HepG2 (cell line): ENCODE measurements around the gene NDUFS2. TPM values are rescaled to one million over a fixed set of nuclear protein-coding genes. Genes with fewer than 3 reads are reported as not detected.

Experiments
- HNF4A ChIP-seq: sonication (generic); formaldehyde crosslinking; IDR thresholded peaks from 2 replicates; pipeline ENCODE4 v1.4.0; 2020; ENCODE audit warnings: missing genetic modification reagents
- MAF1 ChIP-seq: sonication (generic); formaldehyde crosslinking; IDR thresholded peaks from 2 replicates; pipeline ENCODE4 v1.5.0; 2020; ENCODE audit warnings: missing genetic modification reagents, borderline replicate concordance
- SAFB2 ChIP-seq: sonication (generic); formaldehyde crosslinking; IDR thresholded peaks from 2 replicates; pipeline ENCODE4 v1.5.1; 2020; ENCODE audit warnings: missing genetic modification reagents, low read depth, mild to moderate bottlenecking, borderline replicate concordance
- TGIF2 ChIP-seq: IDR thresholded peaks from 2 replicates; pipeline ENCODE4 v1.6.1; 2016; ENCODE audit warnings: control low read depth, missing compliant biosample characterization
- U2AF2 ChIP-seq: fragments of 200-400 bp; formaldehyde crosslinking; IDR thresholded peaks from 2 replicates; pipeline ENCODE4 v1.6.1; 2017; ENCODE audit warnings: low read depth, mild to moderate bottlenecking, low read length
- ZNF354B ChIP-seq: sonication (generic); formaldehyde crosslinking; IDR thresholded peaks from 2 replicates; pipeline ENCODE4 v1.8.0; 2022; ENCODE audit warnings: mild to moderate bottlenecking, missing genetic modification reagents
- ZNF589 ChIP-seq: sonication (generic); formaldehyde crosslinking; conservative IDR thresholded peaks from 2 replicates; pipeline ENCODE4 v1.8.0; 2022; ENCODE audit warnings: mild to moderate bottlenecking, moderate library complexity, missing genetic modification reagents
- ZNF607 ChIP-seq: sonication (generic); formaldehyde crosslinking; IDR thresholded peaks from 2 replicates; pipeline ENCODE4 v1.5.1; 2020; ENCODE audit warnings: missing genetic modification reagents, mild to moderate bottlenecking, borderline replicate concordance
- ZNF619 ChIP-seq: sonication (generic); formaldehyde crosslinking; IDR thresholded peaks from 2 replicates; pipeline ENCODE4 v1.4.0; 2020; ENCODE audit warnings: mild to moderate bottlenecking, missing genetic modification reagents
- ZNF7 ChIP-seq: IDR thresholded peaks from 2 replicates; pipeline ENCODE4 v1.6.1; 2016; ENCODE audit warnings: missing biosample characterization, missing genetic modification reagents
- ZNF749 ChIP-seq: sonication (generic); formaldehyde crosslinking; IDR thresholded peaks from 2 replicates; pipeline ENCODE4 v1.8.0; 2022; ENCODE audit warnings: mild to moderate bottlenecking, missing genetic modification reagents, moderate library complexity, borderline replicate concordance
- polyA plus RNA-seq, 8 experiments: library from polyadenylated mRNA; depleted of rRNA in 3 of 8; stranded (reverse) in 7 of 8; unstranded in 1 of 8; fragments of >200 nt; fragmentation: Illumina TruSeq in 4 of 8; extraction: Trizol in 4 of 8; gene quantifications; 2 replicates each; pipeline versions ENCODE4 v1.2.1 to v1.2.3, GENCODE V29; 2011 to 2016; ENCODE audit warnings: low read depth in 4 of 8, missing spikeins in 1 of 8, mixed read lengths in 1 of 8; ENCODE audit not compliant: insufficient read depth in 1 of 8
- total RNA-seq, 5 experiments: library from RNA; depleted of rRNA; stranded (reverse); fragments of >200 nt; fragmentation: Illumina TruSeq; extraction: Trizol; gene quantifications; 2 replicates each; pipeline ENCODE4 v1.2.3, GENCODE V29; 2016; ENCODE audit warnings: low read depth in 1 of 5
- TF ChIP-seq, protein P1 (sequence below): sonication (generic); formaldehyde crosslinking; IDR thresholded peaks from 2 replicates; pipeline ENCODE4 v1.5.0; 2020; ENCODE audit warnings: missing genetic modification reagents
- TF ChIP-seq, protein P2 (sequence below): sonication (generic); formaldehyde crosslinking; IDR thresholded peaks from 2 replicates; pipeline ENCODE4 v1.8.1; 2022; ENCODE audit warnings: low read depth, mild to moderate bottlenecking, missing genetic modification reagents
- TF ChIP-seq, protein P3 (sequence below): sonication (generic); formaldehyde crosslinking; IDR thresholded peaks from 2 replicates; pipeline ENCODE4 v1.5.0; 2020; ENCODE audit warnings: mild to moderate bottlenecking, missing genetic modification reagents
- TF ChIP-seq, protein P4 (sequence below): sonication (generic); formaldehyde crosslinking; IDR thresholded peaks from 2 replicates; pipeline ENCODE4 v1.8.0; 2023; ENCODE audit warnings: mild to moderate bottlenecking, missing genetic modification reagents
- TF ChIP-seq, protein P5 (sequence below): IDR thresholded peaks from 2 replicates; pipeline ENCODE4 v1.6.1; 2016; ENCODE audit warnings: mild to moderate bottlenecking
- TF ChIP-seq, protein P6 (sequence below): fragments of 450-650 bp; IDR thresholded peaks from 2 replicates; pipeline ENCODE4 v1.6.1; 2017

NDUFS2 gene
- total and polyA plus RNA-seq, 2 of the 13 experiments (the other 11 are each of a cell fraction or from before 2014, with no cell fraction given) = 89.9 to 118 TPM

DNA sequence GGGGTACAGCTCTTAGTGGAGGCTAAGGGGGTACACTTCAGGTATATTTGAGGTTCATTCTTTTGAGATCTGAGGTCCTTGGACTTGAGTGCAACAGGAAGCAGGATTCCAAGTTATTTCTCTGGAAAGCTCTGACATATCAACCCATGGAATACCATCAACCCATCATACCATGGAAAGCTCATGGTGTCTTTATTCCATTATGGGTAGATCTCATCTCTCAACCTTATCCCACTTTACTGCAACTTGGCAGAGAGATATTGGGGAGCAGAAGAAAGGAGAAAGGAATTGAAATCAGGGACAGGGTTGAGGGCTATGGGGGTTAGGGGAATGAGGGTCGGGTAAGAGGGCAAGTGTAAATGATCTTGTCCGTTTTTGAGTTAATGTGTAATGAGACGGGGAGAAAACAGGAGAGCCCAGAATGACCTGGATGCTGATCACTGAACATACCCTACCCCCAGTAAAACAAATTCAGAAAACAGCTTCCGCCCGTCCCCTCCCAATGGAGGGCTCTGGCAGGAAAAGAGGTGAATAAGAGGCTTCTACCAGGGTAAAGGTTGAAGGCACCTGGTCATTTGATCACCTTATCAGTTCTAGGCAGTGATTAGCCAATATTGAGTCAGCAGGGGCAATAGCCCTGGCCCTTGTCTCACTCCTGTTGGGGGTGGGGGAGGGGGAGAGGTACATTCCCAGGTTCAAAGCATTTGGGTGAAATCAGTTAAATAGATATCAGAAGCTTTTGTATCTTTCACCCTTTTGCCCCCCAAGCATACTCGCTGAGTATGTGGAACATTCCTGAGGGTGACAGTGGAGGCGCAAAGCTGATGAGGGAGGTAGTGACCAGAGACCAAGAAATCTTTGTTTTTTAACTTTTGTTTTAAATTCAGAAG is 21.9 kb downstream of the NDUFS2 start (continued):
- TF ChIP-seq, protein P1, sequence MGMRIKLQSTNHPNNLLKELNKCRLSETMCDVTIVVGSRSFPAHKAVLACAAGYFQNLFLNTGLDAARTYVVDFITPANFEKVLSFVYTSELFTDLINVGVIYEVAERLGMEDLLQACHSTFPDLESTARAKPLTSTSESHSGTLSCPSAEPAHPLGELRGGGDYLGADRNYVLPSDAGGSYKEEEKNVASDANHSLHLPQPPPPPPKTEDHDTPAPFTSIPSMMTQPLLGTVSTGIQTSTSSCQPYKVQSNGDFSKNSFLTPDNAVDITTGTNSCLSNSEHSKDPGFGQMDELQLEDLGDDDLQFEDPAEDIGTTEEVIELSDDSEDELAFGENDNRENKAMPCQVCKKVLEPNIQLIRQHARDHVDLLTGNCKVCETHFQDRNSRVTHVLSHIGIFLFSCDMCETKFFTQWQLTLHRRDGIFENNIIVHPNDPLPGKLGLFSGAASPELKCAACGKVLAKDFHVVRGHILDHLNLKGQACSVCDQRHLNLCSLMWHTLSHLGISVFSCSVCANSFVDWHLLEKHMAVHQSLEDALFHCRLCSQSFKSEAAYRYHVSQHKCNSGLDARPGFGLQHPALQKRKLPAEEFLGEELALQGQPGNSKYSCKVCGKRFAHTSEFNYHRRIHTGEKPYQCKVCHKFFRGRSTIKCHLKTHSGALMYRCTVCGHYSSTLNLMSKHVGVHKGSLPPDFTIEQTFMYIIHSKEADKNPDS (CRISPR knock-in tag) = peak; percentile 84; the same call in 1 of the 2 replicates
- TF ChIP-seq ZNF589 (CRISPR knock-in tag) (peak; percentile 0; the same call in 1 of the 2 replicates), TGIF2 (CRISPR knock-in tag) (peak; percentile 77), ZNF354B (CRISPR knock-in tag) (no peak), MAF1 (CRISPR knock-in tag) (peak; percentile 41; the same call in 1 of the 2 replicates), ZNF607 (CRISPR knock-in tag) (no peak), HNF4A (CRISPR knock-in tag) (peak; percentile 89), SAFB2 (no peak), ZNF619 (CRISPR knock-in tag) (no peak), ZNF7 (CRISPR knock-in tag) (no peak), U2AF2 (no peak), ZNF749 (CRISPR knock-in tag) (no peak)
- TF ChIP-seq, protein P2, sequence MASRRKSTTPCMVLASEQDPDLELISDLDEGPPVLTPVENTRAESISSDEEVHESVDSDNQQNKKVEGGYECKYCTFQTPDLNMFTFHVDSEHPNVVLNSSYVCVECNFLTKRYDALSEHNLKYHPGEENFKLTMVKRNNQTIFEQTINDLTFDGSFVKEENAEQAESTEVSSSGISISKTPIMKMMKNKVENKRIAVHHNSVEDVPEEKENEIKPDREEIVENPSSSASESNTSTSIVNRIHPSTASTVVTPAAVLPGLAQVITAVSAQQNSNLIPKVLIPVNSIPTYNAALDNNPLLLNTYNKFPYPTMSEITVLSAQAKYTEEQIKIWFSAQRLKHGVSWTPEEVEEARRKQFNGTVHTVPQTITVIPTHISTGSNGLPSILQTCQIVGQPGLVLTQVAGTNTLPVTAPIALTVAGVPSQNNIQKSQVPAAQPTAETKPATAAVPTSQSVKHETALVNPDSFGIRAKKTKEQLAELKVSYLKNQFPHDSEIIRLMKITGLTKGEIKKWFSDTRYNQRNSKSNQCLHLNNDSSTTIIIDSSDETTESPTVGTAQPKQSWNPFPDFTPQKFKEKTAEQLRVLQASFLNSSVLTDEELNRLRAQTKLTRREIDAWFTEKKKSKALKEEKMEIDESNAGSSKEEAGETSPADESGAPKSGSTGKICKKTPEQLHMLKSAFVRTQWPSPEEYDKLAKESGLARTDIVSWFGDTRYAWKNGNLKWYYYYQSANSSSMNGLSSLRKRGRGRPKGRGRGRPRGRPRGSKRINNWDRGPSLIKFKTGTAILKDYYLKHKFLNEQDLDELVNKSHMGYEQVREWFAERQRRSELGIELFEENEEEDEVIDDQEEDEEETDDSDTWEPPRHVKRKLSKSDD (CRISPR knock-in tag) = 0 out of 2 replicates have a peak, but pooled peaks have one; percentile 22
- TF ChIP-seq, protein P3, sequence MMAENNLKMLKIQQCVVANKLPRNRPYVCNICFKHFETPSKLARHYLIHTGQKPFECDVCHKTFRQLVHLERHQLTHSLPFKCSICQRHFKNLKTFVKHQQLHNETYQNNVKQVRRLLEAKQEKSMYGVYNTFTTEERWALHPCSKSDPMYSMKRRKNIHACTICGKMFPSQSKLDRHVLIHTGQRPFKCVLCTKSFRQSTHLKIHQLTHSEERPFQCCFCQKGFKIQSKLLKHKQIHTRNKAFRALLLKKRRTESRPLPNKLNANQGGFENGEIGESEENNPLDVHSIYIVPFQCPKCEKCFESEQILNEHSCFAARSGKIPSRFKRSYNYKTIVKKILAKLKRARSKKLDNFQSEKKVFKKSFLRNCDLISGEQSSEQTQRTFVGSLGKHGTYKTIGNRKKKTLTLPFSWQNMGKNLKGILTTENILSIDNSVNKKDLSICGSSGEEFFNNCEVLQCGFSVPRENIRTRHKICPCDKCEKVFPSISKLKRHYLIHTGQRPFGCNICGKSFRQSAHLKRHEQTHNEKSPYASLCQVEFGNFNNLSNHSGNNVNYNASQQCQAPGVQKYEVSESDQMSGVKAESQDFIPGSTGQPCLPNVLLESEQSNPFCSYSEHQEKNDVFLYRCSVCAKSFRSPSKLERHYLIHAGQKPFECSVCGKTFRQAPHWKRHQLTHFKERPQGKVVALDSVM (CRISPR knock-in tag) = no peak
- TF ChIP-seq, protein P4, sequence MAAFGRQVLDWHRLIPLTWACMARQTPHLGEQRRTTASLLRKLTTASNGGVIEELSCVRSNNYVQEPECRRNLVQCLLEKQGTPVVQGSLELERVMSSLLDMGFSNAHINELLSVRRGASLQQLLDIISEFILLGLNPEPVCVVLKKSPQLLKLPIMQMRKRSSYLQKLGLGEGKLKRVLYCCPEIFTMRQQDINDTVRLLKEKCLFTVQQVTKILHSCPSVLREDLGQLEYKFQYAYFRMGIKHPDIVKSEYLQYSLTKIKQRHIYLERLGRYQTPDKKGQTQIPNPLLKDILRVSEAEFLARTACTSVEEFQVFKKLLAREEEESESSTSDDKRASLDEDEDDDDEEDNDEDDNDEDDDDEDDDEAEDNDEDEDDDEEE (CRISPR knock-in tag) = 0 out of 2 replicates have a peak, but pooled peaks have one; percentile 12
- TF ChIP-seq, protein P5, sequence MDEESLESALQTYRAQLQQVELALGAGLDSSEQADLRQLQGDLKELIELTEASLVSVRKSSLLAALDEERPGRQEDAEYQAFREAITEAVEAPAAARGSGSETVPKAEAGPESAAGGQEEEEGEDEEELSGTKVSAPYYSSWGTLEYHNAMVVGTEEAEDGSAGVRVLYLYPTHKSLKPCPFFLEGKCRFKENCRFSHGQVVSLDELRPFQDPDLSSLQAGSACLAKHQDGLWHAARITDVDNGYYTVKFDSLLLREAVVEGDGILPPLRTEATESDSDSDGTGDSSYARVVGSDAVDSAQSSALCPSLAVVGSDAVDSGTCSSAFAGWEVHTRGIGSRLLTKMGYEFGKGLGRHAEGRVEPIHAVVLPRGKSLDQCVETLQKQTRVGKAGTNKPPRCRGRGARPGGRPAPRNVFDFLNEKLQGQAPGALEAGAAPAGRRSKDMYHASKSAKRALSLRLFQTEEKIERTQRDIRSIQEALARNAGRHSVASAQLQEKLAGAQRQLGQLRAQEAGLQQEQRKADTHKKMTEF (CRISPR knock-in tag) = peak; percentile 63; the same call in 1 of the 2 replicates
- TF ChIP-seq, protein P6, sequence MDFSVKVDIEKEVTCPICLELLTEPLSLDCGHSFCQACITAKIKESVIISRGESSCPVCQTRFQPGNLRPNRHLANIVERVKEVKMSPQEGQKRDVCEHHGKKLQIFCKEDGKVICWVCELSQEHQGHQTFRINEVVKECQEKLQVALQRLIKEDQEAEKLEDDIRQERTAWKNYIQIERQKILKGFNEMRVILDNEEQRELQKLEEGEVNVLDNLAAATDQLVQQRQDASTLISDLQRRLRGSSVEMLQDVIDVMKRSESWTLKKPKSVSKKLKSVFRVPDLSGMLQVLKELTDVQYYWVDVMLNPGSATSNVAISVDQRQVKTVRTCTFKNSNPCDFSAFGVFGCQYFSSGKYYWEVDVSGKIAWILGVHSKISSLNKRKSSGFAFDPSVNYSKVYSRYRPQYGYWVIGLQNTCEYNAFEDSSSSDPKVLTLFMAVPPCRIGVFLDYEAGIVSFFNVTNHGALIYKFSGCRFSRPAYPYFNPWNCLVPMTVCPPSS = no peak
